NOMO-1 treated with DMSO at 0.1 percent for 48 hours (cell line): Measurements from ENCODE around the gene KBTBD3.
"Not testable (repeated sequence)": the region's sequence is repeated elsewhere in the genome, so short reads cannot be mapped to it uniquely, and the experiment has no call there.

Experiments
- DNase-seq: peaks from one replicate; lab custom pipeline; 2025; ENCODE audit not compliant: unreplicated experiment; lab: John Stamatoyannopoulos, UW

KBTBD3 gene

DNA sequence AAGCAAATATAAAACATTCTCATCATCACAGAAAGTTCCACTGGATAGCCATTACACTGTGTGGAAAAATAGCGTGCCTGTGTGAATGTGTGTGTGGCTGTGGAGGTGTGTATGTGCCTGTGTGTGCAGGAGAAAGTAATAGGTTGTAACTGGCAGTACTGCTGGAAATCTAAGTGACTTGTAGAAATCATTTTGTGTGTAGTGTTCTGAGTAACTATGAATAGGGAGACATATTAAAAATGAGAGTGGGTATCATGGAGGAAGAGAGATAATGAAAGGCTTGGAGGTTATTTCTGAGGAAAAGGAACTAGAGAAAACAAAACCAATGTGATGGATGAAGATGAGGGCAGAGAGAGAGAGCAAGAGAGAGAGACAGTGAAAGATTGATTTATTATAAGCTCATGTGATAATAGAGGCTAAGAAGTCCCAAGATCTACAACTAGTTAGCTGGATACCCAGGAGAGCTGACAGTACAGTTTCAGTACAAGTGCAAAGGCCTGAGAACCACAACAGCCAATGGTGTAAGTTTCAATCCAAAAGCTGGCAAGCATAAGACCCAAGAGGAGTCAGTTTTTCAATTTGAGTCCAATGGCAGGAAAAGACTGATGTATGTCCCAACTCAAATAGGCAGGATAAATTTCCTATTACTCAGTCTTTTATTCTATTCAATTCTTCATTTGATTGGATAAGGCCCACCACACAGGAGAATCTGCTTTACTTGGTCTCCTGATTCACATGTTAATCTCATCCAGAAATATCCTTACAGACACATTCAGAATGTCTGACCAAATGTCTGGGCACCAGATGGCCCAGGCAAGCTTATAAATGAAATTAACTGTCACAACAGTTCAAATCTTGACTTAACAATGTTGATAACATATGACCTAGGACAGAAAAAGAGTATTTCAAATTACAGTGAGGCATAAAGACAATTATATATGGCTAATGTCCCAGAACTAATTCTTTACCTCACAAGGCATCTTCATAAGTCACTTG is 14.9 kb downstream of the KBTBD3 start:
- DNase-seq = no peak

DNA sequence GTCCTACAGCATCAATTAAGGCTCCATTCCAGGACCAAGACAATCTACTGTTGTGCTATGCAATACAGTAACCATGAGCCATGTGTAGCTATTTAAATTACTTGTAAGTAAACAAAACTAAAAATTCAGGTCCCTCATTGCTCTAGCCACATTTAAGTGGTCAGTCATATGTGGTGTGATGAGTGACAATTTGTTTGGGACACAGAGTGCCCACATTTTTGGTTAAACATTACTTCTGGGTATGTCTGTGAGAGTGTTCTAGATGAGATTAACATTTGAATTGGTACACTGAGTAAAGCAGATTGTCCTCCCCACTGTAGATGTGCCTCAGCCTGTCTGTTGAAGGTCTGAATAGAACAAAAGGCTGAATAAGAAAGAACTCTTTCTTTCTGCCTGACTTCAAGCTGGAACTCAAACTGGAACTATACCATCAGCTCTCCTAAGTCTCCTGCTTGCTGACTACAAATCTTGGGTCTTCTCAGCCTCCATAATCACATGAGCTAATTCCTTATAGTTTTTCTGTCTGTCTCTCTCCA is 15.8 kb downstream of the KBTBD3 start:
- DNase-seq = no peak

DNA sequence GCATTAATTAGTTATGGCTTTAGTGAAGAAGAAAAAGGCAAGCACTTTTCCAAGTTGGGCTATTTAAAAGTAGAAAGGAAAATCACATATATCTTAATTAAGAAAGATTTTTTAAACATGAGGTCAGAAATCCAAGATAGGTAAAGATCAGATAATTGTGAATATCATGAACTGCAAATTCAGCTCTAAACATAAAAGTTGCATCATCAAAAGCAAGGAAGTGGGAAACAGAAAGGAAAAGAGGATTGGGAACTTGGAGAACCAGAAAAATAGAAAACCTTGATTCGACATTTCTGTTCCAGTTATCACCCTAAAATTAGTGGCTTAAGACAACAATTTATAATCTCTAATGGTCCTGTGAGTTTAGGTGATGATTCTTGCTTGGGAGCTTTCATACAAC is 17.5 kb downstream of the KBTBD3 start:
- DNase-seq = no peak

DNA sequence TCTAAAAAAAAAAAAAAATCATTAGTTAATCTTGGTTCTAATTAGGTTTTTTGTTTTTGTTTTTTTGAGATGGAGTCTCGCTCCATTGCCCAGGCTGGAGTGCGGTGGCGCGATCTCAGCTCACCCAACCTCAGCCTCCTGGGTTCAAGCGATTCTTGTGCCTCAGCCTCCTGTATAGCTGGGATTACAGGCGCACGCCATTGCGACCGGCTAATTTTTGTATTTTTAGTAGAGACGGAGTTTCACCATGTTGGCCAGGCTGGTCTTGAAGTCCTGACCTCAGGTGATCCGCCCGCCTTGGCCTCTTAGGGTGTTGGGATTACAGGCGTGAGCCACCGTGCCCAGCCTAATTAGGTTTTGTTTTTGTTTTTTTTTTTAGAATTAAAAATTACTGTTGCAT is 18.8 kb downstream of the KBTBD3 start:
- DNase-seq = not testable (repeated sequence)

DNA sequence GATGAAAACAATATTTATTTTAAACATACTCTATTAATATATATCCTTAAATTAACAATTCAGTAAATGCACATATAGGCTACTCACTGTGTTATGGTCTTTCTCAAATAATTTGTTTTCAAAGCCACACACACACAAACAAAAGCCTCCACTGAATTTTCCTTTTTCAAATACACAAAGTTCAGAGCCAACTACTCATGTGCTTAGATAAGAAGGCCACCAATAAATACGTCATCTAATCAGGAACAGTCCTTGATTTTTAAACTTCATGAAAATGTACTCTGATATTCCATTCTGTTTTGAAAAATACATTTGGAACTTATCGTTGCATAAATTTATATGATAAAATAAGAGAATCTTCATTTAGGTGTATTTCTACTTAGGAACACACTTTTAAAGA is 26.0 kb downstream of the KBTBD3 start:
- no peak for DNase-seq

DNA sequence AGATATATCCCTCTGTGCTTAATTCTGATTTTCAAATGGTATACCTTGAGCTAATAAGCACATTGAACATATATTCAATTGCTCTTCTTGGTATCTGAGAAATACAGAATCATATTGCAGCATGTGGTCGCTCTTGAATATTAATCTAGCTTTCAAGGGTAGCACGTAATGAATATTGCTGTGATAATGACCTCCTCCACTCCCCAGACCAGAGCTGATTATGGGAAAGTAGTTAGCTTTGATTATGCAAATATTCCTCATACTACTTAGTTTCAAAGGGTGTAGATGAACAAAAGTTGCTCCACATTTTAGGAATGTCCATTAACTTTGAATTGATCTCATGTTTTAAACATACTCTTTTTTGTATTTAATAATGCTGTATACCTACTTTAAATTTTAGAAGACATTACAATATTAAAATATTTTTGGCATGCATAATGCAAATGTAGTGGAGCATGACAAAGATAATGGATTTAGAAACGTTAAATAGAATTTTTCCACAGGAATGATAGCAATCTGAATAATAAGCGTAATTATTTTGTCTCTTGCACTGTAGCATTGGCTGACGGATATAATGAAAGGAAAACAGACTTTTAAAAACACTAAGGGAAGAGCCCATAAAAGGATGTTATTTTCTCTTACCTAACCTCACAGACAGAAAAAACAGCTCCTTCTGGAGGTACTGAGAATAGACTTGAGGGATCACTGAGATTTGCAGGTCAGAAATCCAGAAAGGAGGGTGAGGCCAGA is 27.2 kb downstream of the KBTBD3 start:
- DNase-seq = no peak

DNA sequence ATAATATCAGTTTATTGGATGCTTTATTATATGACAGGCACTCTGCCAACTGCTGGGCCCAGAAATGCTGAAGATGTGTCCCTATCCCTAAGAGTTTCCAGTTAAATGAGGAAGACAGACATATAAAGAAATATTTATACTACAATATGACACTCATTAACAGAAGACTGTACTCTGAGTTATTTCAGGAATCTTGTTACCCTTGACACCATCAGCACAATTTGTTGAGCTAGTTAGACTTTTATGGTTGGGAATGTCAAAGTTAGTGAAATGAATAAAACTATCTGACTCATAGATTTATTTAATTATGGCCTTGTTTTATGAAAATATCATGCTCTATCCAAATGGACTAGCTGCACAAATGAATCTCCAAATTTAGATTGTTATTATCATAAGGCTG is 29.5 kb downstream of the KBTBD3 start:
- no peak for DNase-seq

DNA sequence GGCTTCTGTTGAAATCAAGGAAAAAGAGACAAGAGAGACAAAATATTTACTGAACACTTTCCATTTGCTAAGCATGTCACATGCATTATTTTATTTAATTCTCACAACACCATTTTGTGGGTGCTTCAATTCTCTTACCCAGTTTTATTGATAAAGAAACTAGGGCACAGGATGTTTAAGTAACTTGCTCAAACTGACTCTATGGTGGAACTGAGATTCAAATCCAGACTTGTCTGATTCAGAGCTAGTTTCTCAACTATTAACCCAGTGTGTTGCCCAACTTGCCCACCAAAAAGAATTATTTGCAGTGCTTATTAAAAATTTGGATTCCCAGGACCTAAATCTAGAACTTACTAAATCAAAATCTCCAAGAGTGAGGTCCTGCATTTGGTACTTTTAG is 33.6 kb downstream of the KBTBD3 start:
- no peak for DNase-seq

DNA sequence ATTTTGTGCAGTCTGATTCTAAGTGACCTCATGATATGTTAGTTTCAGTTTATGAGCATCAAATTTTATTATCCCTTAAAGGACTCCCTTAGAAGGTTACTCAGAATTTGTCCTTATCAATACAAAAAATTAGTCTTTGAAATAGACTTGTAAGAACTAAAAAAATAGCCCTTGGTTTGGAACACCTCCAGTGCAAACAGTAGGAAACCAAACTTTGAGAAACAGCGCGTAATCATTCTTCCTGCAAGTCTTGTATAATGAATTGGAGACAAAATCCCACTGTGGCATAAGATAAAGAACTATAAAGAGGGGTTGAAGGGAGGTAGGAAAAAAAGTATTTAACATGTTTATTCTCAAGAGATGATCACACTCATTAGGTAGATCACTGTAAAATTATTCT is 44.3 kb downstream of the KBTBD3 start:
- DNase-seq = no peak

DNA sequence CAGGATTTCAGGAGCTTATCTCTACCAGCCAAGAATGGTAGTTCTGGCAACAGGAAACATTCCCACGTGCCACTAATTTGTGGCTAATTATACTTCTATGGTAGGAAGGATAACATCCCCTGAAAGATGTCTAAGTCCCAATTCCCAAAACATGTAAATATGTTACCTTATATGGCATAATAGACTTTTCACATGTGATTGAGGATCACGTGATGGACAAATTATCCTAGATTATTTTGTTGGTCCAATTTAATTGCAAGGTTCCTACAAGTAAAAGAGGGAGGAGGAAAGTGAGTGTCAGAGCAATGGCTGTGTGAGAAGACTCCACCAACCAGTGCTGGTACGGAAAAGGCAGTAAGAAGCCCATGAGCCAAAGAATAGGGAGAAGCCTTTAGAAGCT is 45.2 kb downstream of the KBTBD3 start:
- DNase-seq = no peak

DNA sequence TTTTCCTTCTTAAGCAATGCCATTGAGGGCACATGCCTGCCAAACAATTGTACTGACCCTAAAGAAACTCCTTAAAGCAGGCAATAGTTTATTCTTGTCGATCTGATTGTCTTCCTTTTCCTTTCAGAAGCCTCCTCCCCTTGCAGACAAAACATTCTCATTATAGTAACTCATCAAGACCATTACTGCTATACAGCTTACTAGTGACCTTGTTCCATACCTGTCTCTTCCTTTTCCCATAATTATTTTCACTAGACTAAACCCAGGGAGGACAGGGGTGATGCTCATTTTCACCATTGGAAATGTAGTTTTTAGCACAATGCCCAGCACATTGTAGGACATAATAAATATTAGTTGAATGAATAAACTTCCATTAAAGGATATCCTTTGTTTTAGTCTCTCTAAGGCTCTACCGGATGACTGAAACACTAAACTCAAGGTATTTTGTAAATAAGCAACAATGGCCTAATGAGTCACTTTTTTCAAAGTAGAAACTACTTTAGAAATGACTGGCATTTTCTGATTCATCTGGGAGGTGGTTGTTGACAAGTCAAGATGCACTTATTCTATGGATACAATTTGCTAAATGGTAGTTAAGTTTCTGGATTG is 45.8 kb downstream of the KBTBD3 start:
- no peak for DNase-seq

DNA sequence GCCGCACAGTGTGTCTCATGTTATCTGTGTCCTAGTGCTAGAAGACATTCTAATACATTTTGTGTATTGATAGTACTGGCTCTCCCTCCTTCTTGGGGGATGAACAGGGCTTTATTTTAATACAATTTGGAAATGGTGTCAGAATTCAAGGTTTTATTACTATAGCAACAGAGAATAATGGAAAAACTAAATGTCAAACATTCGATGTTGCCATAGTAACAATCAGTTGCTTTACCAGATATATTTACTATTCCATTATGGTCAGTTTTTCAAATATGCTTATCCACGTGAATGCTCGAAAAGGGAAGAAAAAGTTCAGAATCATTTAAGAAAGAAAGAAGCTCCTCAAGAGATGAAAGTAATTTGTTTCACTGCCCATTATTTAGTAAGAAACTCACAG is 46.5 kb downstream of the KBTBD3 start:
- DNase-seq = no peak

DNA sequence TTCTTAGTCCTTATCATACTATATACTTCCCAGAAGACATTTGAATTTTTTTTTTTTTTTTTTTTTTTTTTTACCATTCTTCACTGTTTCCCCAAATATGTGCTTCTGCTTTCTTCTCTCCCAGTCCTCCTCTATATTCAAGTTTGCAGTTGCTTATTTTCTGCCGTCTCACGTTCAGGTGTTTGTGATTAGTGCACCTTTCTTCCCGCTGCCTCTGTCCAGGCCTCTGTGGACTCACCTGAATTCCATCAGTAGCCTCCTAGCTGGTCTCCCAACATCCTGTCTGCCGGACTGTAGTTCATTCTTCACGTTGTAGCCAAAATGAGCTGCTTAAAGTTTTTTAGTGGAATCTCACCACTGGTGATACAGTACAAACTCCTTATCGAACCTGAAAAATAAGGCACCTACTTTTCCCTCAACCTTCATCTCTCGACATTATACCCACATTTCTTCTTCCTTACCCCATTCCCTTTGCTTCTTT is 54.3 kb downstream of the KBTBD3 start:
- DNase-seq = no peak

DNA sequence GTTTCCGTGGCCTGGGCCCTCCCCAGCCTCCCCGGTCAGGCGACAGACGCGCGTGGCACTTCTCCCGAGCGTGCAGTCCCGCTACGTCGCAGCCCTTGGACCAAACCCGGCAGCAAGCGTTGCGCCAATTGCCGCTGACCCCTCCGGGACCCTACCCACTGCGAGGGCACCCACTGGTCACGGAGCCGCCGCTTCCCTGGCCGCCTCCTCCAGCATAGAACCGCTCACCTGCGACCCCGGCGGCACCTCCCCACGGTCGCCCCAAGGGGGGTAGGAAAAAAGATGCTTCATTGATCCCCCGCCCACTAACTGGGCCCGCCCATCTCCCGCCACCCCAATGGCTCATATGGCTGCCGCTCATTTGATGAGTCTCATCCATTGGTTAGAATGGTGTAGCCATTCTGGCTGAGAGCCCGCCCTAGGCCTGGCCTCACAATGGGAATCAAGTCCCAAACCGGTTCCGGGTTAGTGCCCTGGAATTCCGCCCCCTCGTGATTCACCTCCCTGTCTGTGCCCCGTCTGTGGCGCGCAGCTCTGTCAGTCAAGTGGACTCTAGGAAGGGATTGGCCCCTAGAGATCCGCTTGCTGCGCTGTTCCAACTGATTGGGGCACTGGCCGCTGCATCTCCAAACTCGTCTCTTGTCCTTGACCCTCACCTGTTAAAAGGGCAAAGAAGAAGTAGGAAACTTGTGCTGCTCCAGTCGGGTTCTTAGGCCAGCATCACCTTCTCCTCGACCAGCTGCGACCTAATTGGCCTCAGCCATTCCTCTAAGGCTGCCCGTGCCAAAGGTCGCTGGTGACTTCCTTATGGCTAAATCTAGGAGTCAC is 55.0 kb downstream of the KBTBD3 start, which contains the start of gene MSANTD4:
Gene MSANTD4 (minus strand): TSS at position 274 of the 828 bp plus-strand sequence. CDS start 11,323 bp downstream, outside the sequence.
- peak; percentile 99 for DNase-seq

DNA sequence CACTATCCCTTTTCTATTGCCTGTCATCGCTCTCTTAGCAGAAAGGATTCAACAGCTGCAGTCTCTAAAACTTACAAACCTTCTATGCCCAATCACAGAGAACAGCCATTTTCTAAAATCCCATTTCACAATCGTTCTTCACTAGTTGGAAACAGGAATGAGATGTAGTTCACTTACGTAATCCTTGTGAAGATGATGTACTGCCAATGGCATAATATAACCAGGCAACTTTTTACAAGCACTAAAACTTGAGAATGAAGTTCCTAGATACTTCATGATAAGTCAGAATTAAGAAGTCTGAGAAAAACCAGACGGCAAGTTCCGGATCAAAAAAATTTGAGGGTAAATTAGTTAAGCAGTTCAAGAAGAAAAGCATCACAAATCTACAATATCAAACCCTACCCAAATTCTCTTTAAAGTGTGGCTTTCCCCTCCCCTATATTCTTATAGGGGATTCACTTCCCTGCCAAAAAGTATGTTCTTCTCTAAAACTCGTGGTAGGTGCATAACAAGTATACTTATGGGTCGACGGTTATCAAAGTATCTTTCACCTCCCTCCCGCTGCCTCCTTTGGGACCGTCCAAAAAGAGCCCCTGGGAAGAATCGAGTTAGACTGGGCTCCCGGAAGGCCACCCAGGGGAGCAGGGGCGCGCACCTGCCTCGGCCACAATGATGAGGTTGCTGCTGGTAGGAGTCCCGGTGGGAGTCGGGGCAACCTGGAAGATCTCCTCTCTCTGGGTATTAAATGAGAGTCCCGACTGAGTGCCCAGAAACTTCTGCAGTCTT is 55.8 kb downstream of the KBTBD3 start:
- peak; percentile 45 for DNase-seq

DNA sequence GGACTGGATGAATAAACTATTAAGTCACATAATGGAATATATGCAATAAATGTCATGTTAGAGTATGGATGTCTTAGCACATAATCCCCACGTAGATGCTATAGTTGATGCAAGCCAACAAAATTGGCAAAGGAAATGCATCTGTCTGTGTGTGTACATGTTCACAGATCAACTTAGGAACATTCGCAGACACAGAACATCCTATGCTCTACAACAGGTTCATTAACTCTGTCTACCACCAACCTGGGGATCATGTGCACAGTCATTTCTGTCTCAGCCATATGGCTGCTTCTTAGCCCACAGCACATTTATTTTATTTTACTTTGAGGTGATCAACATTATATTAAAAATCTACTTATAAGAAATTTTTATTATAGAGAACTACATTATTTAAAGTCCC is 60.1 kb downstream of the KBTBD3 start:
- no peak for DNase-seq

DNA sequence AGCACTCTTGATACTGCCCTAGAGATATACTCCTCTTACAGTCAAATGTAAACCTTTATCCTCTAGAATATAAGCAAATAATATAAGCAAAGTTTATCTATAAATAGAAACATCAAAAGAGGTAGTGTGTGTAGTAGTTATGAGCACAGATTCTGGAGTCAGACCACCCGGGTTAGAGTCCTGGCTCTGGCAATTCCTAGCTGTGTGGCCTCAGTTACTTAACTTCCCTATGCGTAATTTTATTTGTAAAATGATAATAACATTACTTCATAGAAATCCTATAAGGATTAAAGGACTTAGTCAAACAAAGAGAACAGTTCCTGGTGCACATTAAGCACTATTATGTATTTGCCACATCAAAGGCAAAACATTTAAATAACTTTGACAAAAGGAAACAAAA is 62.1 kb downstream of the KBTBD3 start:
- DNase-seq = no peak

DNA sequence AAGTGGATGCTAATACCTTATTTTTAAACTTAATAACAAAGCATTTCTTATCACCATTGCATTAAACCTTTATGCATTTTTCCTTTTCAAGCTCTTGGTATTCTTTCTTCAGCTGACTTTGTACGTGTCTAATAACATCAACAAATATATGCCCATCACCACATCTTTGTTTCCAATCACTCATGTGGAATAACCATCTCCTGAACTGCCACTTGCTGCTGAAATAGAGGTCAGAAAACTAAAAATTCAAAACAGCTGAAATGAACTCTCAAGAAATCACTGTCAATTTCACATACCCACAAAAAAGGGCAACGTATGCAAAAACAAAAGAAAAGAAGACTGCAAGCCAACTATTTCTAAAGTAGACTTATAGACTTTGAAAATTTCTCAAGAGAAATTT is 62.5 kb downstream of the KBTBD3 start:
- no peak for DNase-seq

DNA sequence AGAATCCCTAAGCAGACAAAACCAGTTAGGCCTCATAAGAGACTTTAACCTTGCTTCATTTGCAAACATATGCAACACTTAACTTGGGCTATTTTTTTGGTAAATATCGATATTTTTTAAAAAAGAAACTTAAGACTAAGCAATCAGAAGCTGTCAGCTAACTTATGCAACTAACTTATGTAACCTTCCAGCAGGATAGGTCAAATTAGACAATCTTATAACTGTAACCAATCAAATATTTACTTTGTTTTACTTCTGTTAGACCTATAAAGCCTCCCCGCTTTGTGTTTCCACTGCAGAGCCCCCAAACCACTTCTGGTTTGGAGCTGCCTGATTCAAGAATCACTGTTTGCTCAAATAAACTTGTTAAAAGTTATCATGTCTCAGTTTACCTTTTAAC is 63.1 kb downstream of the KBTBD3 start:
- DNase-seq = no peak

DNA sequence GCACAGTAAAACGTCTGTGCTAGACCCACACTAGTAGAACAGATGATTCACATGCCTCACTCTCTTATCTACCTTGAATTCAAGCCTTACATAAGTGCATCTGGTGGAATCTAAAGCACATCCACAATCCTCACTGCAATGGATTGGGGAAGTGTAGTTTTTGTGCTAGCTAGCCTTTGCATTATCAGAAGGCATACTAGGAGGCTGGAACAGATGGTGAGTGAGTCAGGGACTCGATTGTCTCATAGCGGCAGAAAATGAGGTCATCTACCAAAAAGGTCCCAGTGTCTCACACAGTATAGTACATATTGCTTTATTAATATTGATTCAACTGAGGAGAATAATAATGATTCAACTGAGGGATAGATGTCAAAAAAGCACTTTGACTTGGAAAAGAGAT is 64.4 kb downstream of the KBTBD3 start:
- DNase-seq = no peak
